WERI-Rb-1 (cell line): Measurements from ENCODE around the gene ASPHD1.

ENCODE experiments used
- DNase-seq: peaks from one replicate; pipeline ENCODE4 v3.0.0-alpha.2; 2020
- H3K27ac ChIP-seq: fragments of 250-450 bp; sonication (Bioruptor Pico); 2 replicates; pipeline ENCODE4 v1.5.1; 2020; ENCODE audit warnings: mild to moderate bottlenecking, moderate library complexity
- H3K27me3 ChIP-seq: fragments of 250-450 bp; sonication (Bioruptor Pico); 2 replicates; pipeline ENCODE4 v1.5.1; 2021; ENCODE audit warnings: mild to moderate bottlenecking, low read depth, moderate library complexity; ENCODE audit not compliant: insufficient read depth, severe bottlenecking
- H3K36me3 ChIP-seq: fragments of 250-450 bp; sonication (Bioruptor Pico); 2 replicates; pipeline ENCODE4 v1.5.1; 2020; ENCODE audit warnings: mild to moderate bottlenecking, moderate library complexity
- H3K4me3 ChIP-seq: 2 replicates; pipeline ENCODE4 v1.5.1; 2011; ENCODE audit warnings: low read depth, mild to moderate bottlenecking, control low read depth, low read length
- H3K9me3 ChIP-seq: fragments of 250-450 bp; sonication (Bioruptor Pico); 2 replicates; pipeline ENCODE4 v1.5.1; 2021; ENCODE audit warnings: mild to moderate bottlenecking, moderate library complexity; ENCODE audit not compliant: severe bottlenecking
- CTCF ChIP-seq: IDR thresholded peaks from 2 replicates; pipeline ENCODE4 v1.5.1; 2011; ENCODE audit warnings: low read depth, mild to moderate bottlenecking, control low read depth, inconsistent platforms, low read length

The ASPHD1 gene

GRCh38 chr16:29900102-29900887 lies at the start of gene ASPHD1:
ASPHD1 (plus strand) TSS chr16:29900488; CDS start chr16:29900972, 484 bp downstream.
- Histone ChIP-seq H3K27ac (peak within 1 kb of the TSS; percentile 84), H3K36me3 (peaks cover 27% of the 10 kb centered on the region), H3K27me3 (no peaks in the 10 kb centered on the region), H3K4me3 (peak within 1 kb of the TSS; percentile 86), H3K9me3 (no peaks in the 10 kb centered on the region)
- TF ChIP-seq CTCF: no peak
- peak; percentile 85 for DNase-seq

DNA sequence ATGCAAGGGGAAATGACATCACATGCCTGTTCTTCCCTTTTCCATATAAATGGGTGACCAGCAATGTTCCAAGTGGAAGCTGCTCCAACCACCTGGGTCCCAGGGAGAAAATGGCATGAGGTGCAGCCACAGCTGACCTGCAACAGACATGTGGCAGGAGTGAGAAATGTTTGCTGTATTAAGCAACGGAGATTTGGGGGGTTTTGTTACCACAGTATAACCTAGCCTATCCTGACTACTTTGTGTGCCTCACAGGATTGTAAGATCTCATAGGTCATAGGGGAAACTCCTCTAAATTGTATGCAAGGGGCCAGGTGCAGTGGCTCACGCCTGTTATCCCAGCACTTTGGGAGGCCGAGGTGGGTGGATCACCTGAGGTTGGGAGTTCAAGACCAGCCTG lies 49.3 kb upstream of the ASPHD1 start:
- Histone ChIP-seq H3K27me3 (no peaks in the 10 kb centered on the region), H3K27ac (no peak overlapping the region), H3K36me3 (no peaks in the 10 kb centered on the region), H3K9me3 (no peaks in the 10 kb centered on the region), H3K4me3 (no peak overlapping the region)
- no peak for DNase-seq
- no peak for TF ChIP-seq CTCF

DNA sequence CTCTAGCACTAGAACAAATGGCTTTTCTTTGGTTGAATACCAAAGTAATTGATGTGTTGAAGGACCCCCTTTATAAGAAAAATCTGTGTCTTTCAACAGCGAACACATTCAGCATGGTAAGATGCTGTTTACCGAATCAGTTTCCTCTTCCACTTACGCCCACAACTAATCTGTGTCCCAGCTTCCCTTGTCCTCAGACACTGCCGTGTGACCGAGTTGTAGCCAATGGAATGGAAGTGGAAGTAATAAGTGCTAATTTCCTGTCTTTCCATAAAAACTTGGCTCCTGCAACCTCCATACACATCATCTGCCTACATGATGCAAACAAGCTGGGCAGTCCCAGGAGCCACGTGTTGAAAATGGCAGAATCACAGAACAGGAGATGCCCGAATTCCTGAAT lies 47.6 kb upstream of the ASPHD1 start:
- no peaks in the 10 kb centered on the region for H3K27me3 ChIP-seq
- no peak overlapping the region for H3K4me3 ChIP-seq
- TF ChIP-seq CTCF: no peak
- H3K36me3 ChIP-seq: no peaks in the 10 kb centered on the region
- H3K9me3 ChIP-seq: no peaks in the 10 kb centered on the region
- no peak for DNase-seq
- no peak overlapping the region for H3K27ac ChIP-seq

DNA sequence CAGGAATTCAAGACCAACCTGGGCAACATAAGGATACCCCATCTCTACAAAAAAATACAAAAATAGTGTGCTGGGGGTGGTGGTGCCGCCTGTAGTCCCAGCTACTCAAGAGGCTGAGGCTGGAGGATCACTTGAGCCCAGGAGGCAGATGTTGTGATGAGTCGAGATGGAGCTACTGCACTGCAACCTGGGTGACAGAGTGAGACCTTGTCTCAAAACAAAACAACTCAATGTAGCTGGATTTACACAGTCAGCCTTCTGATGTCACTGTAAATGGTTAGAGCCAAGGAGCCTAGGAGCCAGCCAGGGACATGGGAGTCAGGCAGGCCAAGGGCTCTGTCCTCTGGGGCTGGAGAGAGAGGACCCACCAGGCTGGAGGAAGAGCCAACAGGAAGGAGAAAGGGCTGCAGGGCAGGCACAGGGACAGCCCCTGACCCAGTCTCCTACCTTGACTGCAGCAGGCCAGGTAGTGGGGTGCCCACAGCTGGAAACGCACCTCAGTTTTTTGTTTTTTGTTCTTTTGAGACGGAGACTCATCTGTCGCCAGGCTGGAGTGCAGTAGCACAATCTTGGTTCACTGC lies 45.7 kb upstream of the ASPHD1 start:
- Histone ChIP-seq H3K4me3 (no peak overlapping the region), H3K27me3 (no peaks in the 10 kb centered on the region), H3K27ac (no peak overlapping the region), H3K9me3 (no peaks in the 10 kb centered on the region), H3K36me3 (peaks cover 9% of the 10 kb centered on the region)
- DNase-seq: no peak
- TF ChIP-seq CTCF: no peak

DNA sequence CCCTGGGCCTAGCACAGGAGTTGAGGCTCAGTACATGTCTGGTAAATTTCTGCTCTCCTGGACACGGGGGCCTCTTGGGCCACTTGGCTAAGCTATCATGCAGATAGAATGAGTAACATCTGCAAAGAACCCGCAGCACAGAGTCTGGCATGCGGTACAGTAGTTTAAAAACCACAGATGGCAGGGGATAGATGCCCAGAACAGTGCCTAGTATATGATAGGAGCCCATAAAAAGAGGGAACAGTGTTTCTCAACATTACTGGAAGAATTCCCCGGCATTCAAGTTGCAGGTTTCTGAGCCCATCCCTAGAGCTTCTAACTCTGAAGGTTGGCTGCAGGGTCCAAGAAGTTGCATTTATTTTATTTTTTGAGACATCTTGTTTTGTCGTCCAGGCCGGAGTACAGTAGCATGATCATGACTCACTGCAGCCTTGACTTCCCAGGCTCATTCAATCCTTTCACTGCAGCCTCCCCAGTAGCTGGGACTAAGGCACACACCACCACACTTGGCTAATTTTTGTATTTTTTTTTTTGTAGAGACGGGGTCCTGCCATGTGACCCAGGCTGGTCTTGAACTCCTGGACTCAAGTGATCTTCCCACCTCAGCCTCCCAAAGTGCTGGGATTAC lies 43.0 kb upstream of the ASPHD1 start:
- no peak for DNase-seq
- H3K27ac ChIP-seq: no peak overlapping the region
- H3K27me3 ChIP-seq: no peaks in the 10 kb centered on the region
- TF ChIP-seq CTCF: no peak
- H3K36me3 ChIP-seq: peaks cover 23% of the 10 kb centered on the region
- no peak overlapping the region for H3K4me3 ChIP-seq
- no peaks in the 10 kb centered on the region for H3K9me3 ChIP-seq
